Thoracic aorta (tissue), 2 donors: ENCODE results near the gene GTSF1L. TPM values are rescaled to one million over a fixed set of nuclear protein-coding genes. Genes with fewer than 3 reads are reported as not detected.

Experiments used
- ATAC-seq: fragments of 150-250 bp; one replicate; pipeline ENCODE4 v1.8.0; 2017; ENCODE audit warnings: low read depth; ENCODE audit not compliant: insufficient number of reproducible peaks, low FRiP score
- DNase-seq: peaks from one replicate; pipeline ENCODE4 v3.0.0-alpha.2; 2020; ENCODE audit warnings: low spot score
- H3K27ac ChIP-seq, 2 donors: fragments of 200-600 bp; sonication (generic); 1 replicate in 1 of 2; 2 replicates in 1 of 2; pipeline ENCODE4 v1.5.1; 2016; ENCODE audit warnings: mild to moderate bottlenecking in 2 of 2, moderate library complexity in 2 of 2
- H3K27me3 ChIP-seq: fragments of 200-600 bp; sonication (generic); replicated peaks from 2 replicates; pipeline ENCODE4 v1.6.0; 2016; ENCODE audit warnings: mild to moderate bottlenecking; ENCODE audit not compliant: insufficient read depth
- H3K36me3 ChIP-seq: fragments of 200-600 bp; sonication (generic); one replicate; pipeline ENCODE4 v1.5.1; 2016
- H3K4me1 ChIP-seq, 2 donors: fragments of 200-600 bp; sonication (generic); 1 replicate in 1 of 2; 2 replicates in 1 of 2; pipeline versions ENCODE4 v1.5.1 to v1.6.0; 2016; ENCODE audit warnings: low read depth in 2 of 2, mild to moderate bottlenecking in 1 of 2; ENCODE audit not compliant: control insufficient read depth in 1 of 2
- H3K4me3 ChIP-seq: fragments of 200-600 bp; sonication (generic); 2 replicates; pipeline ENCODE4 v1.5.1; 2016; ENCODE audit warnings: mild to moderate bottlenecking
- H3K9me3 ChIP-seq: fragments of 200-600 bp; sonication (generic); 2 replicates; pipeline ENCODE4 v1.5.1; 2016
- total RNA-seq, 2 donors: library from RNA; depleted of rRNA; stranded (reverse); fragments of >200 nt; gene quantifications; one replicate each; pipeline versions ENCODE4 v1.1.0 to v1.2.3, GENCODE V29; 2016
- TF ChIP-seq, protein P1 (sequence below): fragments of 200-600 bp; sonication (generic); IDR thresholded peaks from one replicate; pipeline ENCODE4 v1.5.1; 2019; ENCODE audit warnings: antibody characterized with exemption

GTSF1L gene
- total RNA-seq, 2 donors from 2014 or later, result not detected

DNA sequence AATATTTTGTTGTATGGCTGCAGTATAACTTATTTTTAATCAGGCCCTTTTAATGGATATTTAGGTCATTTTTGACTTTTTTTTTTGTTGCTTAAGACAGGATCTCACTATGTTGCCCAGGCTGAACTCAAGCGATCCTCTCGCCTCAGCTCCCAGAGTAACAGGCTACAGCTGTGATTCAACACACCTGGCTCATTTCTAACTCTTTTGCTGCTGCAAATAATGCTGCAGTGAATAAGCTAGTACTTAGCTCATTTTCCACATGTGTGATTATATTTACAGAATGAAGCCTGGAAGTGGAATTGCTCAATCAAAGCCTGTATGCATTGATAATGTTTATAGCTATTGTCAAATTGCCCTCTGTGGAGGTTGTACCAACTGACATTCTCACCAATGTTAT, 1.1 kb downstream of the GTSF1L start:
- Histone ChIP-seq H3K4me1 (no peaks in the 10 kb centered on the region), H3K27me3 (no peaks in the 10 kb centered on the region), H3K36me3 (no peaks in the 10 kb centered on the region), H3K9me3 (no peaks in the 10 kb centered on the region), H3K27ac (no peak overlapping the region), H3K4me3 (no peak overlapping the region)
- ATAC-seq (no peak), DNase-seq (no peak)
- TF ChIP-seq, protein P1, sequence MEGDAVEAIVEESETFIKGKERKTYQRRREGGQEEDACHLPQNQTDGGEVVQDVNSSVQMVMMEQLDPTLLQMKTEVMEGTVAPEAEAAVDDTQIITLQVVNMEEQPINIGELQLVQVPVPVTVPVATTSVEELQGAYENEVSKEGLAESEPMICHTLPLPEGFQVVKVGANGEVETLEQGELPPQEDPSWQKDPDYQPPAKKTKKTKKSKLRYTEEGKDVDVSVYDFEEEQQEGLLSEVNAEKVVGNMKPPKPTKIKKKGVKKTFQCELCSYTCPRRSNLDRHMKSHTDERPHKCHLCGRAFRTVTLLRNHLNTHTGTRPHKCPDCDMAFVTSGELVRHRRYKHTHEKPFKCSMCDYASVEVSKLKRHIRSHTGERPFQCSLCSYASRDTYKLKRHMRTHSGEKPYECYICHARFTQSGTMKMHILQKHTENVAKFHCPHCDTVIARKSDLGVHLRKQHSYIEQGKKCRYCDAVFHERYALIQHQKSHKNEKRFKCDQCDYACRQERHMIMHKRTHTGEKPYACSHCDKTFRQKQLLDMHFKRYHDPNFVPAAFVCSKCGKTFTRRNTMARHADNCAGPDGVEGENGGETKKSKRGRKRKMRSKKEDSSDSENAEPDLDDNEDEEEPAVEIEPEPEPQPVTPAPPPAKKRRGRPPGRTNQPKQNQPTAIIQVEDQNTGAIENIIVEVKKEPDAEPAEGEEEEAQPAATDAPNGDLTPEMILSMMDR, result no peak

DNA sequence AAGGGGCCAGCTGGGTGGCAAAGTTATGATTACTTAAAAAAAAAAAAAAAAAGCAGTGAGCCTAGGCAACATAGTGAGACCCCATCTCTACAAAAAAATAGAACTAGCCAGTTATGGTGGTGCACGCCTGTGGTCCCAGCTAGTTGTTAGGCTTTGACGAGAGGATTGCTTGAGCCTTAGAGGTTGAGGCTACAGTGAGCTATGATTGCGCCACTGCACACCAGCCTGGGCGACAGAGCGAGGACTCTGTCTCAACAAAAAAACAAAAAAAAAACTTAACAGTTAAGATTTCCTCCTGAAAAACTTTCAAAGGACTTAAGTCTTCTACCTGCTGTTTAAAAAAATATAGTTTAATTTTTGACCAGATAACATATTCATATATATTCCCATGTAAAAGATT, 2.4 kb downstream of the GTSF1L start:
- no peaks in the 10 kb centered on the region for H3K36me3 ChIP-seq
- H3K4me1 ChIP-seq, result no peaks in the 10 kb centered on the region
- no peaks in the 10 kb centered on the region for H3K9me3 ChIP-seq
- TF ChIP-seq, protein P1, result no peak
- no peak for DNase-seq
- no peak for ATAC-seq
- no peaks in the 10 kb centered on the region for H3K27me3 ChIP-seq
- no peak overlapping the region for H3K27ac ChIP-seq
- no peak overlapping the region for H3K4me3 ChIP-seq

DNA sequence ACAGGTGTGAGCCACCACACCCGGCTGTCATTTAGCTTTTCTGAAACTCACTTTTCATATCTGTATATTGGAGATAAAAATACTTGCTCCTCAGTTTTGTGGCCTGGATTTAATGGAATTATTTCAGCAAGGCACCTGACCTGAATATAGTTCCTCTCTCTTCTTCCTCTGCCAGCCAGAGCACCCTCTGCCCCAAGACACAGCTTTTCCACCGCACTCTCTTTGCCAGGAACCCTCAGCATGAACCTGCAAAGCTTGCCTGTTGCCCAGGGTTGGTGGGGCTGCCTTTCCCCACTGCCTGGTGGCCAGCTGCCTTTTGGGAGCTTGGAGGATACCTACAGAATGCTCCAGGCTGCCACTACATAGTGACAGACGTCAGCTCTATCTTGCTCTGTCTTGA, 3.1 kb downstream of the GTSF1L start:
- H3K27ac ChIP-seq, result no peak overlapping the region
- H3K27me3 ChIP-seq, result no peaks in the 10 kb centered on the region
- no peaks in the 10 kb centered on the region for H3K4me1 ChIP-seq
- no peaks in the 10 kb centered on the region for H3K9me3 ChIP-seq
- no peaks in the 10 kb centered on the region for H3K36me3 ChIP-seq
- ATAC-seq, result no peak
- DNase-seq, result no peak
- TF ChIP-seq, protein P1, result no peak
- H3K4me3 ChIP-seq, result no peak overlapping the region

DNA sequence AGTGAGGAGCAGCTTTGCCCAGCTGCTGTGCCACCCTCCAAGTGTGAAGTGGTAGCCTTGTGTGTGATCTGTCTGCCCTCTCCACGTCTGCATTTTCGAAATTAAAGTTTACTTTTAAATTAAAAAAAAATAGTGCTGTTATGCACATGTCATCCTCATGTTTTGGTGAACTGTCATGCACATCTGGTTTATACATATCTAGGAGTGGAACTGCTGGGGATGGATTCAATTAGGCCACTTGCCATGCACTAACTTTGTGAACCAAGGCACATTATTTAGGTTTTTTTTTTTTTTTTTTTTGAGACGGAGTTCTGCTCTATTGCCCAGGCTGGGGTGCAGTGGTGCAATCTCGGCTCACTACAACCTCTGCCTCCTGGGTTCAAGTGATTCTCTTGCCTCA, 3.6 kb downstream of the GTSF1L start:
- ATAC-seq (no peak), DNase-seq (no peak)
- H3K4me3 ChIP-seq, result no peak overlapping the region
- H3K27ac ChIP-seq, result no peak overlapping the region
- H3K4me1 ChIP-seq, result no peaks in the 10 kb centered on the region
- H3K9me3 ChIP-seq, result no peaks in the 10 kb centered on the region
- H3K36me3 ChIP-seq, result no peaks in the 10 kb centered on the region
- no peaks in the 10 kb centered on the region for H3K27me3 ChIP-seq
- TF ChIP-seq, protein P1, result no peak

DNA sequence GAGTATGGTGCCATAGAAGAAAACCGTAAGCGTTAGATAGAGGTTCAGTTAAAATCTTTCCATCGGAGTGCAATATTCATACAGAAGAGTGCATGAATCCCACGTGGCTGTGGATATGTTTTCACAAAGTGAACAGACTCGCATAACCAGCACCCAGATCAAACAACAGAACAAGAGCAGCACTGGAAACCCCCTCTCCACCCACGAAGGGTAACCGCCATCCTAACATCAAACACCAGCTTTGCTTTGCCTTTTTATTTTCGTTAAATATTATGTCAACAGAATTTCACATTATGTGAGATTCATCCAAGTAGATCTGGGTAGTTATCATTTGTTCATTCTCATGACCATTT, 4.7 kb downstream of the GTSF1L start:
- Histone ChIP-seq H3K27ac (no peak overlapping the region), H3K27me3 (no peaks in the 10 kb centered on the region), H3K36me3 (no peaks in the 10 kb centered on the region), H3K4me1 (no peaks in the 10 kb centered on the region), H3K9me3 (no peaks in the 10 kb centered on the region), H3K4me3 (no peak overlapping the region)
- TF ChIP-seq, protein P1, result no peak
- DNase-seq (no peak), ATAC-seq (no peak)
